ENCODE measurements around the gene NEU1. TPM values are rescaled to one million over a fixed set of nuclear protein-coding genes. Genes with fewer than 3 reads are reported as not detected.

The NEU1 gene
- total RNA-seq, 1 donor from 2014 or later = 31.9 TPM

DNA sequence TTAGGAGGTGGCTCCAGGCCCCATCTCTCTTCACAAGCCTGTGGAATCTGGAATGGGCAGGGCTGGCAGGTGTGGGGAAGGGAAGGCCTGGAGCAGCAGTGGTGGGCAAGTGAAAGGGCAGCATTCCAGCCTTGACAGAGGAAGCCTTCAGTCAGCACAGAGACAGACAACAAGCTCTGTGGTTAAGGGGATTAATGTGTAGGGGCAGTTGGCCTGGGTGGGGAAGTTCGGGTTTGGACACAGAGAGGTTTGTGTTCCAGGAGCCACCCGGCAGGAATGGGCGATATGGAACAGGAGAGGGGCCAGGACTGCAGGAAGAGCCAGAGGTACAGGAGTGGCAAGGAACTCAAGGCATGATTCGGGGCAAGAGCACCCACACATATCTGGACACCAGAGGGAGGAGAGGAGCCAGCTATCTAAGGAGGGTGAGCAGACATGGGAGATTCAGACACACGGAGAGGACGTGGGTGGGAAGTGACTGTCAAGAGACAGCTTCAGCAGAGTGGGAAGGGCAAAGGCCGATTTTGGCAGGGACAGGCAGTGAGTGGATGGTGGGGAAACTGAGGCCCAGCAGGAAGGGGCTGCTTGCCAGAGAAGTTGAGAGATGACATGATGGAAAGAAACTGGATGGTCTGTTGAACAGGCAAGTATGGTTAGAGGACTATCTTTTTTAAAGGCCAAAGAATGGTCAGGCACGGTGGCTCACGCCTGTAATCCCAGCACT, 18.7 kb upstream of the NEU1 start:
- no peaks in the 10 kb centered on the region for H3K4me1 Mint-ChIP-seq (ENCODE audit: unreplicated experiment)
- H3K4me3 Mint-ChIP-seq (ENCODE audit: unreplicated experiment) = peak overlapping the region; percentile 9
- H3K27me3 Mint-ChIP-seq (ENCODE audit: unreplicated experiment) = peaks cover 13% of the 10 kb centered on the region
- DNase-seq (ENCODE audit: low spot score) = no peak
- no peaks in the 10 kb centered on the region for H3K9me3 Mint-ChIP-seq (ENCODE audit: unreplicated experiment)
- TF ChIP-seq, protein P1, sequence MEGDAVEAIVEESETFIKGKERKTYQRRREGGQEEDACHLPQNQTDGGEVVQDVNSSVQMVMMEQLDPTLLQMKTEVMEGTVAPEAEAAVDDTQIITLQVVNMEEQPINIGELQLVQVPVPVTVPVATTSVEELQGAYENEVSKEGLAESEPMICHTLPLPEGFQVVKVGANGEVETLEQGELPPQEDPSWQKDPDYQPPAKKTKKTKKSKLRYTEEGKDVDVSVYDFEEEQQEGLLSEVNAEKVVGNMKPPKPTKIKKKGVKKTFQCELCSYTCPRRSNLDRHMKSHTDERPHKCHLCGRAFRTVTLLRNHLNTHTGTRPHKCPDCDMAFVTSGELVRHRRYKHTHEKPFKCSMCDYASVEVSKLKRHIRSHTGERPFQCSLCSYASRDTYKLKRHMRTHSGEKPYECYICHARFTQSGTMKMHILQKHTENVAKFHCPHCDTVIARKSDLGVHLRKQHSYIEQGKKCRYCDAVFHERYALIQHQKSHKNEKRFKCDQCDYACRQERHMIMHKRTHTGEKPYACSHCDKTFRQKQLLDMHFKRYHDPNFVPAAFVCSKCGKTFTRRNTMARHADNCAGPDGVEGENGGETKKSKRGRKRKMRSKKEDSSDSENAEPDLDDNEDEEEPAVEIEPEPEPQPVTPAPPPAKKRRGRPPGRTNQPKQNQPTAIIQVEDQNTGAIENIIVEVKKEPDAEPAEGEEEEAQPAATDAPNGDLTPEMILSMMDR (IDR thresholded peaks at IDR 0.05; ENCODE audit: unreplicated experiment) = no peak
- no peak overlapping the region for H3K27ac Mint-ChIP-seq (ENCODE audit: unreplicated experiment)
- peaks cover 11% of the 10 kb centered on the region for H3K36me3 Mint-ChIP-seq (ENCODE audit: low read depth, unreplicated experiment)

GRCh38 chr6:31880616-31881015, 18.0 kb upstream of the NEU1 start:
- Mint-ChIP-seq H3K4me1 (ENCODE audit: unreplicated experiment) (no peaks in the 10 kb centered on the region), H3K27me3 (ENCODE audit: unreplicated experiment) (peaks cover 6% of the 10 kb centered on the region), H3K36me3 (ENCODE audit: low read depth, unreplicated experiment) (peaks cover 8% of the 10 kb centered on the region), H3K27ac (ENCODE audit: unreplicated experiment) (no peak overlapping the region), H3K9me3 (ENCODE audit: unreplicated experiment) (no peaks in the 10 kb centered on the region), H3K4me3 (ENCODE audit: unreplicated experiment) (no peak overlapping the region)
- DNase-seq (ENCODE audit: low spot score) = no peak
- TF ChIP-seq, protein P1 (IDR thresholded peaks at IDR 0.05; ENCODE audit: unreplicated experiment) = no peak

DNA sequence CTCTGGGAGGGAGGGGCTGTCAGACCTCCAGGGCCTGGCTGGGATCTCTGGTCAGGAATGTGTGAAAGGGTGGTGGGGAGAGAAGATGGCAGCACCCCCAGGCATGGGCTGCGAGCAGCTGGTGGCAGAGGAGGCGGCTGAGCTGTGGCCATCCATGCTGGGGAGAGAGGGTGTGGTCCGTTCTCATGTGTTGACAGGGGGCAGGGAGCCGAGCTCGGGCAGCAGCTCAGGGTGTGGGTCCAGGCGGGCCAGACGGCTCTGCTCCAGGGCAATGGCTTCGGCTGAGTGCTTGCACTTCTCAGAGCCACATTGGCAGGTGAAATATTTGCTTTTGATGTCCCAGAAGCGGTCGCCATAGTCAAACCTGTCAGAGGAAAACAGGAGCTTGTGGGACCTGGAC, 17.3 kb upstream of the NEU1 start:
- no peaks in the 10 kb centered on the region for H3K4me1 Mint-ChIP-seq (ENCODE audit: unreplicated experiment)
- TF ChIP-seq, protein P1 (IDR thresholded peaks at IDR 0.05; ENCODE audit: unreplicated experiment) = no peak

GRCh38 chr6:31879143-31879542, 16.5 kb upstream of the NEU1 start:
- Mint-ChIP-seq H3K9me3 (ENCODE audit: unreplicated experiment) (no peaks in the 10 kb centered on the region), H3K27ac (ENCODE audit: unreplicated experiment) (no peak overlapping the region), H3K27me3 (ENCODE audit: unreplicated experiment) (peaks cover 6% of the 10 kb centered on the region), H3K36me3 (ENCODE audit: low read depth, unreplicated experiment) (peaks cover 8% of the 10 kb centered on the region), H3K4me3 (ENCODE audit: unreplicated experiment) (no peak overlapping the region), H3K4me1 (ENCODE audit: unreplicated experiment) (peaks cover 2% of the 10 kb centered on the region)
- TF ChIP-seq, protein P1 (IDR thresholded peaks at IDR 0.05; ENCODE audit: unreplicated experiment) = no peak
- DNase-seq (ENCODE audit: low spot score) = no peak

More for the DNA sequence above, 17.3 kb upstream of the NEU1 start:
- DNase-seq (ENCODE audit: low spot score) = no peak
- Mint-ChIP-seq H3K36me3 (ENCODE audit: low read depth, unreplicated experiment) (peaks cover 8% of the 10 kb centered on the region), H3K9me3 (ENCODE audit: unreplicated experiment) (no peaks in the 10 kb centered on the region), H3K4me3 (ENCODE audit: unreplicated experiment) (no peak overlapping the region), H3K27ac (ENCODE audit: unreplicated experiment) (no peak overlapping the region), H3K27me3 (ENCODE audit: unreplicated experiment) (peaks cover 6% of the 10 kb centered on the region)

DNA sequence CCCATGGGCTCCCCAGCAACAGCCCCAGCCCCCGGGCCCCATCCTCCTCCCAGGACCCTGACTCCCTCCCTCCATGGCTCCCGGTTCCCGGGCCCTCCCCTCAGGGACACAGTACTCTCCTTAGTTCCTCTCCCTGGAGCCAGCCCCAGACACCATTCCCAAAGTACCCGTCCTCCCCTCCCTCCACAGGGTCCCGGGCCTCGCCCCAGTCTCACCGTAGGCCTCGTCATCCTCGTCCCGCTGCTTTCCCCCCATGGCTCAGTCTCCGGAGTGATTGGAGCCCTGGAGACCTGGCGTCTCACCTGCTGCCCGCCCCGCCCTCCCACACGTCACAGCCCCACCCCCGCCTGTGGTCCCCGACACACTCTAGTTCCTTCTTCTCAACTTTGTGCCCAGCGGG, 16.1 kb upstream of the NEU1 start, which contains the start of gene SLC44A4:
Gene SLC44A4, minus strand, starts transcription at position 272 of the 400 bp plus-strand sequence. Its CDS starts 17 bp downstream, at position 255.
- peaks cover 6% of the 10 kb centered on the region for H3K27me3 Mint-ChIP-seq (ENCODE audit: unreplicated experiment)
- TF ChIP-seq, protein P1 (IDR thresholded peaks at IDR 0.05; ENCODE audit: unreplicated experiment) = no peak
- peaks cover 4% of the 10 kb centered on the region for H3K4me1 Mint-ChIP-seq (ENCODE audit: unreplicated experiment)
- no peaks in the 10 kb centered on the region for H3K9me3 Mint-ChIP-seq (ENCODE audit: unreplicated experiment)
- H3K27ac Mint-ChIP-seq (ENCODE audit: unreplicated experiment) = no peak within 1 kb of the TSS
- peaks cover 8% of the 10 kb centered on the region for H3K36me3 Mint-ChIP-seq (ENCODE audit: low read depth, unreplicated experiment)
- no peak for DNase-seq (ENCODE audit: low spot score)
- no peak within 1 kb of the TSS for H3K4me3 Mint-ChIP-seq (ENCODE audit: unreplicated experiment)

Measured in endothelial cell (in vitro differentiated cells).